Effector CD8-positive, alpha-beta T cell (primary cell): Measurements from ENCODE around the gene ZMYND10.
A peak's percentile ranks its signal among the peaks of the same experiment; 100 is the strongest.

Experiments used
- DNase-seq: peaks from one replicate; lab custom pipeline; 2025; lab: John Stamatoyannopoulos, UW

ZMYND10 gene

GRCh38 chr3:50371133-50371685 lies 25.7 kb upstream of the ZMYND10 start:
- no peak for DNase-seq

GRCh38 chr3:50370594-50370993 lies 25.1 kb upstream of the ZMYND10 start:
- no peak for DNase-seq

GRCh38 chr3:50369012-50369670 lies 23.6 kb upstream of the ZMYND10 start:
- DNase-seq, result no peak

- DNase-seq, result no peak
Observed at GRCh38 chr3:50365842-50366220, 20.3 kb upstream of the ZMYND10 start.

GRCh38 chr3:50365080-50365841 lies 19.7 kb upstream of the ZMYND10 start:
- DNase-seq, result peak; percentile 92

- no peak for DNase-seq
Observed at GRCh38 chr3:50364573-50365079, 19.1 kb upstream of the ZMYND10 start.

GRCh38 chr3:50359760-50360110 lies 14.2 kb upstream of the ZMYND10 start:
- no peak for DNase-seq

GRCh38 chr3:50358911-50359759 lies 13.6 kb upstream of the ZMYND10 start, which contains the start of gene TMEM115:
TMEM115 (minus strand) TSS chr3:50359521; CDS start chr3:50359063, 458 bp downstream.
- DNase-seq, result peak; percentile 92

- DNase-seq, result no peak
Observed at GRCh38 chr3:50358355-50358910, 12.9 kb upstream of the ZMYND10 start.

GRCh38 chr3:50357481-50357880 lies 11.9 kb upstream of the ZMYND10 start:
- no peak for DNase-seq

GRCh38 chr3:50356553-50356952 lies 11.0 kb upstream of the ZMYND10 start:
- DNase-seq, result no peak

GRCh38 chr3:50355829-50356552 lies 10.5 kb upstream of the ZMYND10 start:
- no peak for DNase-seq

- DNase-seq, result no peak
Observed at GRCh38 chr3:50354850-50355249, 9.3 kb upstream of the ZMYND10 start.

GRCh38 chr3:50354186-50354764 lies 8.7 kb upstream of the ZMYND10 start:
- DNase-seq, result no peak

GRCh38 chr3:50353245-50354004 lies 7.9 kb upstream of the ZMYND10 start:
- DNase-seq, result no peak

GRCh38 chr3:50352781-50353180 lies 7.2 kb upstream of the ZMYND10 start:
- no peak for DNase-seq

GRCh38 chr3:50351323-50351697 lies 5.8 kb upstream of the ZMYND10 start:
- no peak for DNase-seq

- DNase-seq, result peak; percentile 98
Observed at GRCh38 chr3:50350527-50351322, 5.2 kb upstream of the ZMYND10 start, which contains the start of the genes CYB561D2 and NPRL2. CYB561D2 (plus strand) TSS chr3:50350862; CDS start chr3:50351434, 572 bp downstream. NPRL2 (minus strand) TSS chr3:50350775; CDS start chr3:50350652, 123 bp downstream.

- no peak for DNase-seq
Observed at GRCh38 chr3:50350213-50350526, 4.6 kb upstream of the ZMYND10 start.
